Occipital lobe (tissue), 2 donors: ENCODE measurements around the gene HDAC4. TPM values are rescaled to one million over a fixed set of nuclear protein-coding genes. Genes with fewer than 3 reads are reported as not detected.

ENCODE experiments used
- DNase-seq: peaks from one replicate; lab custom pipeline; 2025; lab: John Stamatoyannopoulos, UW
- total RNA-seq: library from RNA; depleted of rRNA; stranded (reverse); fragments of >200 nt; gene quantifications from one replicate; pipeline ENCODE4 v1.2.3, GENCODE V29; 2014

Gene HDAC4
- total RNA-seq, 1 donor from 2014 or later = 30.9 TPM

DNA sequence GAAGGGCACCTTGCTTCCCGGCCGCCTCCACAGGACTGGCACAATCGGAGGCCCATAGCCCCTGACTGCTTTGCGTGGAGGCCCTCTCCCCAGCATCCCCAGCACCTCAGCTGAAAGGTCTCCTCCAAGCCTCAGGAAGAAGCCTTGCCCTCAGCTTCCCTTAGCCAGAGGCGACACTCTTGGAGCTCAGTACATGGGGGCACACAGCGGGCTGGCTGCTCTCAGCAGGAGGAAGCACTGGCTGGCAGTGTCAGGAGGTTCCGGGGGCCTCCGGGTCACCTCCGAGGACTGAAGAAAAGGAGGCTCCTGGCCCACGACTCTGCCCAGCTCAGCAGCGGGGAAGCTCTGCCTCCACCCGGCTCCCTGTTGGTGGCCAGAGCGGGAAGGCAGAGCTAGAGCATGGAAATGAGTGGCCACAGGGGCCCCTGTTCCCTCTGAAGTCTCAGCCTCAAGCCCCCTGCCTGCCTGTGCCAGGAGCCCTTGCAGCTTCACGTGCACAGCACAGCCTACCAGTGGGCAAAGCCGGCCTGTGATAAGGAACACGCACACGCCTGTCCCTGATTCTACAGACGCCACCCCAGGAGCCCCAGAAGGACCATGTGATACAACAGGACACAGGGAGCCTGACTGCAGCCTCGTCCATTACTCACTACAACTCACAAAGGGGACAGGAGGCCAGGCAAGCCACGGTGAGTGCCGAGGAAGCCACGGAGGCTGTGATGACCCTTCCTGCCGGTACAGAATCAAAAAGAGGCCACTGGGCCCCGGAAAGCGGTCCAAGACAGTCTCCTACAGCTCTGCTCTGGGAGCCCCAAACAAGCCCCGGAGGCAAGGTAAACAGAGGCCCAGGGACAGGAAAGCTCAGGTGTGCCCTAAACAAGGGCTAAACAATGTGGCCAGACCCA lies 15.5 kb downstream of the HDAC4 start:
- no peak for DNase-seq

DNA sequence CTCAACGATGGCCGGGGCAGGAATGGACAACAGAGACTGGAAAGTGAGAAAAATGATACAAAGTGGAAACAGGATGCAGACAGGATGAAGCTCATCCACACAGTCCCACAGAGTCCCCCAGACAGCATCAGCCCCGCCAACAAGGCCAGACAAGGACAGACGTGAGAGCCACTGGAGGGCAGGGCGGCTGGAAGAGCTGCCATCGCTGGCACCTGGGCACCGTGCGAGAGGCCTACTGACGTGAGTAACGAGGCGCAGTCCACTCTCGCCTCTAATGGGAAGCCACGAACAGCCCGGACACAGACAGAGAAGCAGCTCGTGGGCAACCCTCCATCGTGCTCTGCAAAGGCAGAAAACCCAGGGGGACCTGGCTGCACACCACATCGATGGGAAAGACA lies 17.1 kb downstream of the HDAC4 start:
- no peak for DNase-seq

DNA sequence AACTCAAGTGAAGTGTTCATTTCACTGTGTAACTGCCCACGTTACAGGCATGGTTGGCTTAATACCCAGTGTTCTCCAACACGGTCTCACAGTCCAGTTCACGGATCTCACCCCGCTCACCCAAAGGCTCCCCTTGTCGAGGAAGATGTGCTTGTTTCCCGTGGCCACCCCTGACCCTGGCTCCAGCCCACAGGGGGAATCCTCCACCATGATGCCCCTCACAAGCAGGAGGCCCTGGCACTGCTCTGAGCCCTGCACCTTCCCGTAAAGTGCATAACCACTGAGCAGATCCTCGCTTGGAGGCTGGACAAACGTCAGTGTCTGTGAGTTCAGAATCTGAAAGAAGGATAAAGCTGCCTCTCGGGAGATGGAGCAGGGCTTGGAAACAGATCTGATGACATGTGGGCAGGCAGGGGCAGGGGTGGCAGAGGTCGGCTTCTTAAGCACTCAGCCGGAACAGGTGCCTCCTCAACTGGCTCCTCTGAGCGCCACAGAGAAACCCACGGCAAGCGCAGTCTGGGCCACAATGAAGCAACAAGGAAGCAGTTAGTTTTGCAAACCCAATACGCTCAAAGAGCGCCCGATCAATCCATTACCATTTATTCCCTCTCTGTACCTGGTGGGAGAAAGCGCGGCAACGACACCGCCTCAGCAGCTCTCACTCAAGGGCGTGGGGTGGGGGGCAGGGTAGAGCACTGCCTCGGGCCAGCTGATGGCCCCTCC lies 17.6 kb downstream of the HDAC4 start:
- DNase-seq = no peak

DNA sequence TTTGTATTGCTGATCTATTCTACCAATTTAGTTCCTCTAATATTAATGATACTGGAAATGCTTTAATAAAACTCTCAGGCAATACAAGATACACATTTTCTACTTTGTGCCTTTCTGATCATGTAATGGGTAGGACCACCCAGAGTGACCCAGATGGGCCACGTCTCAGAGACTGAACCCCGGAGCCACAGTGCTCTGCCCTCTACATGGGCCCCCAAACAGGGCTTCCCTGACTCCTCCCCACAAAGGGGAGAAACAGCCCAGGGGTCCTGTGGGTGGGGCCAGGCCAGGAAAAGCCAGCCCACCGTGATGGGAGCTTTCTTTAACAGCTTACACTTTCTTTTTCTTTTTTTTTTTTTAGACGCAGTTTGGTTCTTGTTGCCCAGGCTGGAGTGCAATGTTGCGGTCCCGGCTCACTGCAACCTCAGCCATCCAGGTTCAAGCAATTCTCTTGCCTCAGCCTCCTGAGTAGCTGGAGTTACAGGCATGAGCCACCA lies 18.4 kb downstream of the HDAC4 start:
- no peak for DNase-seq

DNA sequence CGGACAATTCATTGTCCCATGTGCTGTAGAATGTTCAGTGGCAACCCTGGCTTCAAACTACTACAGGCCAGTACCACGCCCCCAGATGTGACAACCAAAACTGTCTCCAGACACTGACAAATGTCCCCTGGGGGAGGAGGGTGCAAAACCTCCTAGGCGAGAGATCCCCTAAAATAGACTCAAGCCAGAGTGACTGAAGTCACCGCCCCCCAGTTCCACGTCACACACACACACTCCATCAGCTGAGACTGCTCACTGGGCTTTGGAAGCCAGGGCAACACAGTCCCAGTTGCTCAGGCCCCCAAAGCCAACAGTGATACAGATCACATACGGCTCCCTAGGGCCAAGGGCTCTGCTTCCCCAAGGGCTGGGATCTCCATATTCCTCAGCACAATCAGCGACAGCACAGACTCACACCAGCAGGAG lies 19.1 kb downstream of the HDAC4 start:
- no peak for DNase-seq

DNA sequence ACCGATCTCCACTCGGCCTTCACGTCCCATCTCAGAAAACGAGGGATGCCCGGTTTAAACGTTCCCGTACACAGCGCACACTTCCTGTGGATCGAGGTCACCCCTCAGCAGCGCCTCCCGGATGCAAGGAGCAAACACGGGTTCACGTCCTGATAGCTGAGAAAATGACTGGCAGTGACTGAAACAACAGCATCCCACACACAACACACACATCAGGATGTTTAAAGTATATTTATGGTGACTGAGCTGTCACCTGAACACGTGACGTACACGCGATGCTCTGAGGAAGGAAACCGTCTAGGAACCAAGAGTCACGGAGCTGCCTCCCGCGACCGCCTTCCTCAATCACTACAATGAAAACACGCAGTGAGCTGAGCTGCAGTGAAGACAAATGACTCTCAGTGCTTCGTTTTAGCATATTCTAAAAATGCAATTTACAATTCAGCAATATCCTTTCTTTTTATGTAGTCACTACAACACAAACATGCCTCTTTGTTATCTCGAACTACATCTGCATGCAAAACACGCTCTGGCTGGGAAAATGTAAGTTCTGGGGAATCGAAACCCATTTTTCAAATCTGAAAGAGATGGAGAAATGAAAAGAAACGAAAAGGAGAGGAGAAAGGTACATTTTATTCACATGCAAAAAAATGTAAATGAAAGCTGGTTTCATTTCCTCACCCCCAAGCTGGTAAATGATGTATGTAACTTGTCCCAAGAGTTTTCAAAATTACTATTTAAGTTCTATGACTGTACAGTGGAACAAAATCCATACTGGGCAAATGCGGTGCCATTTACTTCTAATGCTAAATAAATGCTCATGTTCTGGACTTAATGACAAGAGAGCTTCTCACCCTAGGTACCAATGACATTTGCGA lies 19.8 kb downstream of the HDAC4 start:
- DNase-seq = peak; percentile 49

DNA sequence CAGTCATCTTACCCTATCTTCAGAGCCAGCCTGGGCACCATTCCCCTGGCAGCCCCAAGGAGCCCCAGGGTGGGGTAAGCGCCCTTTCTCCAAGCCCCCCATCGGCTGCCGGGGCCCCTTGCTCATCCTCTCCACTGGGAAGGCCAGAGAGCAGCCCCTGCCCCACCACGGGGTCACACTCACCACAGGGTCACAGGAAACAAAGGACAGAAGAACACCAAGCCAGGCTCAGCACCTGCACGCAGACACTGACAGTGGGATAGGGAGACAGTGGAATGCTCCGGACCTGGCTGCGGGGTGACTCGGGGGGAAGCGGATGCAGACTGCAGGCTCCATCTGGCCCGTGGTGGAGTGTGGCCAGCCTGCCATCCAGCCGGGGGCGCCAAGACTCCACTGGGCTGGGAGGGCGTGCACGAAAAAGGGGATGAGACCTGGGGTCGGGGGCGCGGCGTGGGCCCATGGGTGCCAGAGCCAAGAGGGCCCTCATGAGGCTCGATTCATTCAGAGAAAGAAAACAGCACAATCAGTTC lies 21.1 kb downstream of the HDAC4 start:
- no peak for DNase-seq

DNA sequence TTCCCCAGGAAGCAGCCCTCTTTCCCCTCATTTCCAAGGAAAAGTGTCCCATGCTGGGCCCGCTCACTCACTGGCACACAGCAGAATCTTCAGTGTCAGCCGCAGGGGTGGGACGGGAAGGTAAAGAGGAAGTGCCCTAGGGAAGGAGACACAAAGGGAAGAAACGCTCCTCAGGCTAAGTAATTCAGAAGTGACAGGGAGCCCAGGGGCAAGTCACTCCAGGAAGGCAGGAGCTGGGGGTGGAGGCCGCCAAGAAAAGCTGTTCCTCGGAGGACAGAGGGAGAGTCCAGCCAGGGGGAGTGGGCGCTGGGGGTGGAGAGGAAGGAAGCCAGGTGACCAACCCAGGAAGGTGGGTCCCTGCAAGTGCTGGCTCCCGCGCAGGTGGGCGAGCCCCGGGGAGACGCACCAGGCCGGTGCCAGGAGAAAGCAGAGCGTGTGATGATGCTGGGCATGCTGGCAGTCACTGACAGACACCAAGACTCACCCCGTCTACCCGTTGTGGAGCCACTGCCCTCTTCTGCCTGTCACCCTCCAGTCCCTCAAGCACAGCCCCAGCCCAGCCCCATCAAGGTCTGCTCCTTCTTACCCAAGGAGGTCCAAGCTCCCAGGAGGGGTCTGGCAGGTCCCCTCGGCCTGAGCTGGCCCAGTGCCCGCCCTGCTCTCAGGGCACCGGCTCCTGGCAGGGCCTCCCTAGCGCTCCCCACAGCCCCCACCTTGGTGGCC lies 21.7 kb downstream of the HDAC4 start:
- DNase-seq = no peak

DNA sequence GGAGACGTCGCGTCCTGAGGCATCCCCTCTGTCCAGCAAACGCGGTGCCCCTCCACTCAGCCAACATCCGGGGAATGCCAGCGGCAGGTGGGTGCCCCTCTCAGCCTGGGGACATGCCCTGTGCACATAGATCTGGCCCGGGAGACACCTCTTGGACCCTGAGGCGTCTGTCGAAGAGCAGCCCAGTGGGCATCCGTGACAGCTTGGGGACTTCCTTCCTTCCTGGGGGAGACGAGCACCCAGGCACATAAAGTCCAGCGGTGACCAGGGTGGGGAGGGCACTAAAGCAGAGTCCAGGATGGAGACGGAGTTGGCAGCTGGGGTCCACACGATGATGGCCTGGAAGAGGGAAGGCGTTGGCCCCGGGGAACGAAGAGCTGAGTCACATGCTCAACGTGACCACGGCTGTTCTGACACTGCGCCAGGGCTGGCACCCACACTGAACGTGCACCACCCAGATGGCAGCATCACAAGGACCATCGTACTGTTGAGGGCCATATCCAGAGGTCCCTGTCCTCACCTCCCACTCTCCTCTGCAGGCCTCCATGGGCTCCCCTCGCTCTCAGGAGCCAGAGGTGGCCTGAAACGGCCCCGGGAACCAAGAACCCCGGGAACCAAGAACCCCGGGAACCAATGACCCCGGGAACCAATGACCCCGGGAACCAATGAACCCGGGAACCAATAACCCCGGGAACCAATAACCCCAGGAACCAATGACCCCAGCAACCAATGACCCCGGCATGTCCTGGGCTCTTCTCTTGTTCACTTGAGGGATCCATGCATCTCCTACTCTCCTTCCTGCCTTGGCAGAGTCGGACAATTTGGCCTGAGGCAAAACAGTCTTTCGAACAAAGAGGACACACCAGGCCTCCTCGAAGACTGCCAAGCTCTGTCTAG lies 22.6 kb downstream of the HDAC4 start:
- no peak for DNase-seq

DNA sequence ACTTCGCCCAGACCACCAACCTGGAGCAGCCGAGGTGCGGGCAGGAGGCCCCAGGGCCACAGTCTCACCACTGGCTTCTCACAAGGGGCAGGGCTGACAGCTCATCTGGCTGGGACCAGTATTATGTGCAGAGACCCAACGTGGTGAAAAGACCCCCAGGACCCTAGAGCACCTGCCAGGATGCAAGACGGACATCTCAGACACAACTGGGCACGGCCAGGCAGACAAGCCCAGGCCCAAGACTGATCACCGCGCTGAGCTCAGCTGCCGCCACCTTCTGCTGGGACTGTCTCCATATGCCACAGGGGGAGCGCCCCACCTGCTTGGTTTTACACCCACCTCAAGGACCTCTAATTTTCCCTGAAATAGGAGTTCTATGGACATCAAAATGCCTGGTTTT lies 23.2 kb downstream of the HDAC4 start:
- DNase-seq = no peak

DNA sequence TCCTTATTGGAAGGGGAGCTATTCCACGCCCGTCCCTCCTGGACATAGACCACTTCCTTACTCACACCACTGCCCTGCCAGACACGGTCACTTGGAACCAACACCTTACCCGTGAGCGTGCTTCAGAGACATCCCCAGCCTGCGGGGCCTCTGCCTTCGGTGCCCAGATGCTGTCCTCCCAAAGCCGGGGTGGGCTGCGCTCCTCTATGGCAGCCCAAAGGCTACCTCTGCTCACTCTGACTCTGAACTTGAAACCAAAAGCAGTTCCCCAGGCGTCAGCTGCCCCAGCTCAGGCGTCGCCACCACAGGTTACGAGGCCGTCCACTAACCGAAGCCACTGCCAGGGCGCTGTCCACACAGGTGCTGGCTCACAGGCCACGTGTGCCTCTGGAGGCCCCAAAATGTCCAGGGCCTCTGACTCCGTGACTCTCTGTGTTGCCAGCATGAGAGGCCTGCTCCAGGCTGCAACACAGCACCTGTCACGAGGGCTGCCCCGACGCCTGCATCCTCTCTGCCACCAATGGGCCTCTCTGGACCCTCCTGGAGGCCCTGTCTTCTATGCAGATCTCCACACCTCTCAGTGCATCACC lies 23.8 kb downstream of the HDAC4 start:
- no peak for DNase-seq

DNA sequence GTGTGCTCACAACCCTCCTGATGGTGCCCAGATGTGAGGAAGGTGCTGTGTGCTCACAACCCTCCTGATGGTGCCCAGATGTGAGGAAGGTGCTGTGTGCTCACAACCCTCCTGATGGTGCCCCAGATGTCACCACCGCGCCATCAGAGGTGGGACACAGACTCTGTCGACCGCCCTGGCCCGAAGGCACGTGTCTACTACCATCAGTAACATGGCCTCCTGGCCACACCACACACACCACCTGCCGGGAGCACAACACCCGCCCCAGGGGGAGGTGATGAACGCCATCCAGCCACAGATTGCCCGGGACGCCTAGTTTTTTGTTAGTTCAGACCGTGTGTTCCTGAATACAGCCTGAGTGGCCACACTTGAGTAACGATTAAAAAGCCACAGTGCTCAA lies 24.5 kb downstream of the HDAC4 start:
- no peak for DNase-seq

DNA sequence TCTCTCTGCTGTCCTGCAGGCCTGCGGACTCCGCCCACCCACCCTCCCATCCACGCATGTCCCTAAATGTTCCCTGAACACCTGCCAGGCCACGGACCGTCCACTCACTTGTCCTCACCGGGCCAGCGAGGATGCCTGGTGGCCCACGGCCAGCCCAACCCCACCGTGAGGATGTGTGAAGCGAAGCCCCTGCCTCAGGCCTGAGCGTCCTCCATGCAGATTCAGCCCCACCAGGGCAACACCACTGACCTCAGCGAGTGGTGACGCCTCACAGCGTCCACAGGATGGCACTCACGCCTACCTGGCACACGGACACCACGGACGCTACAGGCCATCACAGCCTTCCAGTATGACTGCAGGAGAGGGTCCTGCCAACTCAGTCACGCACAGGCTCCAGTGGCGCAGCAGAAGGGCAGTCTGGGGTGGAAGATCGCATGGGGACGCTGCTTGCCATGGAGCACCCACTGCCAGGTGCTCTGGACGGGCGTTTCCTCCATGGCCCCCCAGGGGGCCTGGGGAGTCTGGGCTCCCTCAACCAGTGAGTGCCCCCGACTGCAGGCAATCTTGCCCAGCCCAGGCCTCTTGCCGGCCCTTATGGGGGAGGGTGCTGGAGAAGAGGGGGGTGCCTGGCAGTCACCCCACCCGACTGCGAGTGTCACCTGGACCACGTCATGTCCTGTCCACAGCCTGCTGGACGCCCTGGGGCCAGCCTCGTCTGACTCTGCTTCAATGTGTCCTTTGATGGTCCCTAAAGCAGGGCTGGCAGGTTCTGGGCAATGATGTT lies 25.4 kb downstream of the HDAC4 start:
- DNase-seq = no peak

DNA sequence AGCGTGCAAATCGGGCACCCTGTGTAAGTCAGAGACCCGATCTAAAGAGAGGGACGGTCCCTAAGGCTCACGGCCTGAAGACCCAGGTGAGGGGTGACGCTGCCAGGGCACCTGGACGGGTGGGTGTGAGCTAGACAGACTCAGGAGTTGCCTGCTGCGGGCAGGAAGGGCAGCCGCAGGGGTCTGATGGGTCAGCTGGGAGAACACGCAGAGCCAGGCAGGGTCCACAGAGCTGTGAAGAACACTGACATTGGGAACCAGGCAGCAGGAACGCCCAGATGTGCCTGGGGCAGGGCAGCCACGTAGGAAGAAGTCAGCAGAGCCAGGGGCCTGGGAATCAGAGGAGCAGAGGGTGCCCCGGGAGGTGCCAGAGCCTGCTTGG lies 25.9 kb downstream of the HDAC4 start:
- DNase-seq = no peak

DNA sequence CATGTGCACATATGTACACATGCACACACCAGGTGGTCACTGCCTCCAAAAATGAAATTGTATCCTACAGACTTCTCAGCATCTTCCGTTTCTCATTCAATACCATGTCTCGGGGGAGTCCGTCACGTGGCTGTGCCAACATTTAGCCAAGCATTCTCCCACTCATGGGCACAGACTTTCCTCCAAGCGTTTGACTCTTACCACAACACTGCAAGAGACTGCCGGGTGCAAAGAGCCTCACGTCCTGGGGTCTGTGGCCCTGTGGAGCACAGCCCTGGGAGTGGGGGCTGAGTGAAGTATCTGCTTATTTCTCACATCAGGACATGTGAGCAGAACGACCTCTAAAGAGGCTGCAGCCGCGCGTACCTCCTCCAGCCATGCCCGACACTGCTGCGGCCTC lies 28.0 kb downstream of the HDAC4 start:
- DNase-seq = no peak

DNA sequence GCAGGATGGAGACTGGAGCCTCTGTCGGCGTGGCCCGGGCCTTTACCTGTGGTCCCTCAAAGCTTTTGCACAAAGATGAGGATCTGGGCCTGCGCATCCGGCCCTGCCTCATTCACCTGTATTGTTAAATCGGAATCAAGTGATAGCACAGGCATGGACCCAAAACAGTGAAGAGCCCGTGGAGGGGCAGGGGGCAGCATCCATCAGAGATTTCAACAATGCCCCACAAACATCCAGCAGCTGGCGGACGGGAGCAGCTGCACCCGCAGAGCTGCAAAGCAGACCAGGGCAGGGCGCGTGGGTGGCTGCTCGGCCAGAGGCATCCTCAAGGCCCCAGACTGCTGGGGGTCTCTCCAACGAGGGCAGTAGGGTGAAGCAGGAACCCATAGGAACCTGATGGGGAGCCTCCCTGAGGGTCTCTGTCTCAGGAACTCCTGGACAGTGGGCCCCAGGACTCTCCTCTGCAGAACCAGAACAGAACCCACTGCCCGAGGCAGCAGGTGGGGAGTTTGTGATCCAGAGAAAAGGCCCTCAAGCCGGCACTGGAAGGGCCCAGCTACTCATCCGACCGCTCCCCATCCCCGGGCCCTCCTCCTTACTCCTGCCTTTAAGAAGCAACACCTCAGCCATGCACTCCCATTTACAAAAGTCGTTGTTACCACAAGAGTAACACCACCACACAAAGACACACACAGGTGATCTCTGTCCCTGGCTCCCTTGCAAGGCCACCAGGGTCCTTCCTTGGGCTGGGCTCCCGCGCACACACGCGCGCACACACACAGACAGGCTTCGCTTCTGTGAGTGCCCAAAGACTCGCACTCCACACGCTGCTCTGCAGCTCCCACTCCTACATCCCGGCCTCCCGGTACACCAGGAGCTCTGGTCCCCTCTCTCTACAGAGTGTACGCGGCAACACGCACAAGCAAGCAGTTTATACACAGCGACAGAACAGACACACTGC lies 28.8 kb downstream of the HDAC4 start:
- no peak for DNase-seq
